WERI-Rb-1 (cell line): ENCODE data around the gene DHFR2.
"Not testable (repeated sequence)": the region's sequence is repeated elsewhere in the genome, so short reads cannot be mapped to it uniquely, and the experiment has no call there.

Experiments used
- DNase-seq: peaks from one replicate; pipeline ENCODE4 v3.0.0-alpha.2; 2020
- H3K27ac ChIP-seq: fragments of 250-450 bp; sonication (Bioruptor Pico); 2 replicates; pipeline ENCODE4 v1.5.1; 2020; ENCODE audit warnings: mild to moderate bottlenecking, moderate library complexity
- H3K27me3 ChIP-seq: fragments of 250-450 bp; sonication (Bioruptor Pico); 2 replicates; pipeline ENCODE4 v1.5.1; 2021; ENCODE audit warnings: mild to moderate bottlenecking, low read depth, moderate library complexity; ENCODE audit not compliant: insufficient read depth, severe bottlenecking
- H3K36me3 ChIP-seq: fragments of 250-450 bp; sonication (Bioruptor Pico); 2 replicates; pipeline ENCODE4 v1.5.1; 2020; ENCODE audit warnings: mild to moderate bottlenecking, moderate library complexity
- H3K4me3 ChIP-seq: 2 replicates; pipeline ENCODE4 v1.5.1; 2011; ENCODE audit warnings: low read depth, mild to moderate bottlenecking, control low read depth, low read length
- H3K9me3 ChIP-seq: fragments of 250-450 bp; sonication (Bioruptor Pico); 2 replicates; pipeline ENCODE4 v1.5.1; 2021; ENCODE audit warnings: mild to moderate bottlenecking, moderate library complexity; ENCODE audit not compliant: severe bottlenecking
- TF ChIP-seq, protein P1 (sequence below): IDR thresholded peaks from 2 replicates; pipeline ENCODE4 v1.5.1; 2011; ENCODE audit warnings: low read depth, mild to moderate bottlenecking, control low read depth, inconsistent platforms, low read length

Gene DHFR2

DNA sequence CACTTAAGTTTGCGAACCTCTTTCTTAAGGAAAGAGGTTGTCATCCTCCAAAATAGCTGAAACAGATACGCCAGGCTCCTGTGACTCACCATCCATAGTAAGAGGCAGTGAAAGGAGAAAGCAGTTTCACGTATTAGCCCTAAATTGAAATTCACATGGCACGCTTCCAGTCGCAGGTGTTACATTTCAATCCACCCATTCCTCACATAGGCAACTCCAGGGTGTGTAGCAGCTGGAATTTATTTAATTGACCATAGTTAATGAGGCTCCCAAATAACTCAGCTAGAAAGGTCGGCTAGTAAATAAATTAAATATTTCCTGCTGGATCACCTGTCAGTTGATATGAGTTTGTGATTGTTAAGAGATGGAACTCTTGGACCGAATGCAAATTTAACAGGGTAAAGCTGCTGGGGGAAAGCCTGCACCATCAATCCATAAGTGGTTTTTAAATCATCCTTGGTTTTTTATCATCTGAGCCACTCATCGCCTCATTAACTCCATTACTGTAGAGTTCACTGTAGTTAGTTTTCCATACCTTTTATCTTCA, 19.7 kb upstream of the DHFR2 start:
- TF ChIP-seq, protein P1, sequence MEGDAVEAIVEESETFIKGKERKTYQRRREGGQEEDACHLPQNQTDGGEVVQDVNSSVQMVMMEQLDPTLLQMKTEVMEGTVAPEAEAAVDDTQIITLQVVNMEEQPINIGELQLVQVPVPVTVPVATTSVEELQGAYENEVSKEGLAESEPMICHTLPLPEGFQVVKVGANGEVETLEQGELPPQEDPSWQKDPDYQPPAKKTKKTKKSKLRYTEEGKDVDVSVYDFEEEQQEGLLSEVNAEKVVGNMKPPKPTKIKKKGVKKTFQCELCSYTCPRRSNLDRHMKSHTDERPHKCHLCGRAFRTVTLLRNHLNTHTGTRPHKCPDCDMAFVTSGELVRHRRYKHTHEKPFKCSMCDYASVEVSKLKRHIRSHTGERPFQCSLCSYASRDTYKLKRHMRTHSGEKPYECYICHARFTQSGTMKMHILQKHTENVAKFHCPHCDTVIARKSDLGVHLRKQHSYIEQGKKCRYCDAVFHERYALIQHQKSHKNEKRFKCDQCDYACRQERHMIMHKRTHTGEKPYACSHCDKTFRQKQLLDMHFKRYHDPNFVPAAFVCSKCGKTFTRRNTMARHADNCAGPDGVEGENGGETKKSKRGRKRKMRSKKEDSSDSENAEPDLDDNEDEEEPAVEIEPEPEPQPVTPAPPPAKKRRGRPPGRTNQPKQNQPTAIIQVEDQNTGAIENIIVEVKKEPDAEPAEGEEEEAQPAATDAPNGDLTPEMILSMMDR, result no peak
- no peaks in the 10 kb centered on the region for H3K36me3 ChIP-seq
- DNase-seq, result no peak

DNA sequence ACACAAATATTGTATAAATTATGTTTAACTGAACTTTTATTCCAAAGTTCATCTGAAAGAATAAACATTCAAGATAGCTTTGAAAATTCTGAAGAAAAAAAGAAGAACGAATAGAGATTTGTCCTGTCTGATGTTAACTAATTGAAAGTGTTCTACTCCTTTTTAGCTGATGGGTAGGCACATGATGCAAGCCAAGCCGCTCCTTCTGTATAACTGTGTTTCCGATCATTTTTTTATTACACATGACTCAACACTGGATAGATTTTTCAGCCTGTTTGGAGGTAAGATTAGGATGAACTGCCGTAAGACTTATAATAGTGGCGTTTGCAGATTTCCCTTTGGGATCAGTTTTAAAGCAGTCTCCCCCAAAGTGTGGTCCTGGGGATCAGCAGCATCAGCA, 19.2 kb upstream of the DHFR2 start:
- no peaks in the 10 kb centered on the region for H3K9me3 ChIP-seq
- no peak overlapping the region for H3K4me3 ChIP-seq
- H3K27me3 ChIP-seq, result no peaks in the 10 kb centered on the region
- TF ChIP-seq, protein P1, result no peak
- DNase-seq, result no peak
- H3K27ac ChIP-seq, result no peak overlapping the region
- H3K36me3 ChIP-seq, result no peaks in the 10 kb centered on the region

More for the DNA sequence above, 19.7 kb upstream of the DHFR2 start:
- Histone ChIP-seq H3K9me3 (no peaks in the 10 kb centered on the region), H3K4me3 (no peak overlapping the region), H3K27ac (no peak overlapping the region), H3K27me3 (no peaks in the 10 kb centered on the region)

DNA sequence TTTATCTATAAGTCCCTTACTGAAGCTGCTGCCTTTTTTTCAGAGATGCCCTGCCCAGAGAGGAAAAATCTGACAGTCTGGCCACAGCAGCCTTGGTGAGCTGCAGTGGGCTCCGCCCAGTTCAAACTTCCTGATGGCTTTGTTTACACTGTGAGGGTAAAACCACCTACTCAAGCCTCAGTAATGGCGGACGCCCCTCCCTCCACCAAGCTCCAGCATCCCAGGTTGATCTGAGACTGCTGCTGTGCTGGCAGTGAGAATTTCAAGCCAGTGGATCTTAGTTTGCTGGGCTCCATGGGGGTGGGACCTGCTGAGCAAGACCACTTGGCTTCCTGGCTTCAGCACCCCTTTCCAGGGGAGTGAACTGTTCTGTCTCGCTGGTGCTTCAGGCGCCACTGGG, 17.8 kb upstream of the DHFR2 start:
- not testable (repeated sequence) for H3K9me3 ChIP-seq, DNase-seq, H3K36me3 ChIP-seq, H3K27ac ChIP-seq, H3K4me3 ChIP-seq, H3K27me3 ChIP-seq

DNA sequence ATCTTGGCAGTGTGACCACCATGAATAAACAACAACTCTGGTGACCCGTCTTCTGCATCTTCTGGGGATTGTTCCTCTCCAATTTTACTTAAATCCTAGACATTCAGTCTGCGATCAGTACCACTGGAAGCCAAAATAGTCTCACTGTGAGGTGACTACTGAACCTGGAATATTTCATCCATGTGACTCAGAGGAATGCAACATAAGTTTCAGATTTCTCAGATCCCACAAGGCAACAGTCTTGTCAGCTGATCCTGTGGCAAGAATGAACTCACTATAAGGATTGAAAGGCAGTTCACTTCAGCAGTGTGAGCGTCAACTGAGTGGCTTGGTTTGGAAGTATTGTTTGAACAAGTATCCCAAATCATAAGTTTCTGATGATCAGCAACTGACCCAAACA, 13.3 kb upstream of the DHFR2 start:
- Histone ChIP-seq H3K9me3 (no peaks in the 10 kb centered on the region), H3K4me3 (no peak overlapping the region), H3K27me3 (no peaks in the 10 kb centered on the region), H3K27ac (no peak overlapping the region), H3K36me3 (no peaks in the 10 kb centered on the region)
- TF ChIP-seq, protein P1, result no peak
- no peak for DNase-seq

DNA sequence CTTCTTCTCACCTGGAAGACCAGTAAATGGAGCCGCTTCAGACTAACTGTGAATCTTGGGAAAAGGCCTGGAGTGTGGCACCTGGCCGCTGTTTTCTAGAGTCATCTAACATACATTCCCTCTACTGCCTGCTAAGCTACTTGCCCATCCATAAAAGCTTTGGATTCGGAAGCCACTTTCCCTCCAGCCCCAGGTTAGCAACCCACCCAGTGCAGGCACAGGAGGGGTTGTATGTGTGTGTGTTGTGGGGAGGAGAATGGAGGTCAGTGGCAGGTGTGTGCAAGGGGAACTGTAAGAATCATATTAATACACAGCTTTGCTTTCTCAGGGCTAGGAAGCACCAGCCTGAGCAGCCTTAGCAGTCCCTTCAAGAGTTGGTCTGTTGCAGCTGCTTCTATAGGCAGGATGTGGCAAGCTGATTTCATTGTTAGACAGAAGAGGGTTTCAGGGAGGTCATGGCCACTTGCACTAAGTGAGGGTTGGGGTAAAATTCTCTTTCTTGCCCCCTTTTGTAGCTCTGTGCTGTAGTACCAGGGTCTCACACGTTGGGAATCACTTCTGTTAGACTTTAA, 9.1 kb upstream of the DHFR2 start:
- TF ChIP-seq, protein P1, result no peak
- no peak for DNase-seq
- Histone ChIP-seq H3K27ac (no peak overlapping the region), H3K9me3 (no peaks in the 10 kb centered on the region), H3K27me3 (no peaks in the 10 kb centered on the region), H3K36me3 (peaks cover 4% of the 10 kb centered on the region), H3K4me3 (no peak overlapping the region)

DNA sequence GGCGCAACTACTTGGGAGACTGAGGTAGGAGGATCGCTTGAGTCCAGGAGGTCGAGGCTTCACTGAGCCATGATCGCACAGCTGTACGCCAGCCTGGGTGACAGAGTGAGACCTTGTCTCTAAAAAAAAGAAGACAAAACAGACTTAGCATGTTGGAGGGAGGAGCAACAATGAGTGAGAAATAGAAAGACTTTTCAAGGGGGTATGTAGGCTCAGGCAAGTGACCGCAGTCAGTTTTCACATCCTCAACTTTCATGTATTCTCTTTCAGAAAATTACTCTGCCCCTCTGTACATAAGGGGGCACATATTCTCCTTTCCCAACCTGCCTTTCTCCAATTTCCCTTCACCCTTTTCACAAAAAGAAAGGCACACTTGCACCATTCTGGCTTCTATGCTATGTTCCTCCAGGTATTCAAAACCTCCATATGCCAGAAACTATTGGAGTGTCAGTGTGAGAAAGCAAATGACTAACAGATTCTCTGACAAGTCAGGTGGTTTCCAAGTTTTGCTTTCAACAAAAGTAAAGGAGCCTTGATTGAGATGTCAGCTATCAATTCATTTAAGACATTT, 7.7 kb upstream of the DHFR2 start:
- H3K4me3 ChIP-seq, result no peak overlapping the region
- TF ChIP-seq, protein P1, result no peak
- H3K27me3 ChIP-seq, result no peaks in the 10 kb centered on the region
- no peaks in the 10 kb centered on the region for H3K9me3 ChIP-seq
- H3K36me3 ChIP-seq, result peaks cover 4% of the 10 kb centered on the region
- DNase-seq, result no peak
- no peak overlapping the region for H3K27ac ChIP-seq
